ENCODE results near the gene ABCB8.
A peak's percentile ranks its signal among the peaks of the same experiment; 100 is the strongest.

Gene ABCB8

DNA sequence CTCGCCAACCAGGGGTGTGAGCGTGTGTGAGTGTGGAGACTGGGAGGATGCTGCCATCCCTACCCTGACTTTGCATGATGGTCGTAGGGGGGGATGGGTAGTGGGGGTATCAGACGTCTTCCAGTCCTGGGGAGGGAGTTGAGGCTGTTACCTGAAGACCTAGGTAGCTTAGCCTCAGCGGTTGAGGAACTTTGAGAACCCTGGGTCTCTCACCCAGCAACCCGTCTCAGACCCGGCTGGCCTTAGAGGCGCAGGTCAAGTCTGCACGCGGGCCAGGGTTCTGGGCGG, 33.8 kb downstream of the ABCB8 start:
- Histone ChIP-seq H3K36me3 (ENCODE audit: control insufficient read depth in 2 of 2, insufficient read depth in 2 of 2, low read length in 2 of 2) (peaks cover 13 to 20% of the 10 kb centered on the region in 2 donors), H3K9ac (ENCODE audit: low read depth in 1 of 2, low read length in 2 of 2) (no peak overlapping the region), H3K27me3 (ENCODE audit: control insufficient read depth in 2 of 2, insufficient read depth in 2 of 2, low read length in 2 of 2) (no peaks in the 10 kb centered on the region), H3K27ac (ENCODE audit: low read depth in 2 of 2, low read length in 2 of 2) (peak overlapping the region in 1 of 2 donors; percentile 70), H3K9me3 (ENCODE audit: control insufficient read depth in 2 of 2, low read length in 2 of 2) (no peaks in the 10 kb centered on the region), H3K4me3 (ENCODE audit: low read length in 2 of 2) (peak overlapping the region in 1 of 2 donors; percentile 48), H3K4me1 (ENCODE audit: control insufficient read depth in 2 of 2, insufficient read depth in 2 of 2, low read length in 2 of 2) (peaks cover 41 to 44% of the 10 kb centered on the region in 2 donors)

DNA sequence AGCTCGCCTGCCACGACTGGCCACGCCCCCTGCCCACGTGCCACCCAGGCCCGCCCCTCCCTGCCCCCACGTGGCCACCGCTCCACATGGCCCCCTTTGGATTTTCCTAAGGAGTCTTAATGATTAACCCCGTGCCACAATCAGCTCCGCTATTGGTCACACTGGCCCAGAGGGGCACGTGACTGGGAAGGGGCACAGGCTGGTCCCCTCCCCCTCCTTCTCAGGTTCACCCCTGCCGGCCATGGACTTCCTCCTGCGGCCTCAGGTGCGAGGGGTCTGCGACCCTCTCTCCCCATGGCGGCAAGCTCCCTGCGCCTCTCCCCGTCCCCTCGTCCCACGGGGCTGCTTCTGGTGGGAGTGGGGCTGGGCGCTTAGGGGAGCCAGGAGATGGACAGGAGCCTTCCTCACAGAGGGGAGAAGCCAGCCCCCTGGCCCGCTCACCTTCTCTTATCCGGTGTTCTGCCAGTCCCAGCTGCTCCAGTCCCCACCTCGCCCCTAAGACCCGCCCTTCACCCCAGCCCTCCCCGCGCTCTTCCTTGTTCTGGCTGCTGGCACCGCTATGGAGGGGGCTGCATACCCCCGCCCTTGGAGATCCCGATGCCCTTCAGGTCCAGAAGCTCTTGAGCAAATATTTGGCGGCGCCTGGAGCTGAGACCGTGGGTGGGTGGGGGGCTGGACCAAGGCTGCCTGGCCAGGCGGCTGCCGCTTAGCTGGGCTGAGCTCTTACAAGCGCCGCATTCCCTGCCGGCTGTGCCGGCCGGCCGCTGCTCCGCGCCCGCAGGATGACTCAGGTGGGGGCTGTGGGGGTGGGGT, 34.4 kb downstream of the ABCB8 start:
- peak overlapping the region in 1 of 2 donors; percentile 73 for H3K9ac ChIP-seq (ENCODE audit: low read depth in 1 of 2, low read length in 2 of 2)
- peaks cover 37 to 39% of the 10 kb centered on the region in 2 donors for H3K4me1 ChIP-seq (ENCODE audit: control insufficient read depth in 2 of 2, insufficient read depth in 2 of 2, low read length in 2 of 2)

DNA sequence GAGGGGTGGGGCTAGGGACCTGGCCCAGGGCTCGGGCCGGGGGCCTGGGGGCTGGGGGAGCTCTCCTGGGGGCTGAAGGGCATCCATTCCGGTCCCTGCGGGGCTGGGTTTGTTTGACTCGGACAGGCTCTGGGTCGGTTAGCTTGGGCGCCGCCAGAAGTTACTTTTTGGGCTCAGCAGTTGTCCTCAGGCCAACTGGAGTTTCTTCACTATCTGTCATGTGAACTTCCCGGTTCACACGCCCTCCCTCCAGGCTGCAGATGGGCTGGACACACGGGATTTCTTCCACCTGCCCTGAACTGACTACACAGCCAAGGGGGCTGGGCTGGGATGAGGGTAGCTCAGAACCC, 34.9 kb downstream of the ABCB8 start:
- H3K27me3 ChIP-seq (ENCODE audit: control insufficient read depth in 2 of 2, insufficient read depth in 2 of 2, low read length in 2 of 2): no peaks in the 10 kb centered on the region
- H3K36me3 ChIP-seq (ENCODE audit: control insufficient read depth in 2 of 2, insufficient read depth in 2 of 2, low read length in 2 of 2): peaks cover 21 to 29% of the 10 kb centered on the region in 2 donors
- no peaks in the 10 kb centered on the region for H3K9me3 ChIP-seq (ENCODE audit: control insufficient read depth in 2 of 2, low read length in 2 of 2)
- peaks cover 36 to 37% of the 10 kb centered on the region in 2 donors for H3K4me1 ChIP-seq (ENCODE audit: control insufficient read depth in 2 of 2, insufficient read depth in 2 of 2, low read length in 2 of 2)
- no peak overlapping the region for H3K4me3 ChIP-seq (ENCODE audit: low read length in 2 of 2)
- peak overlapping the region in 1 of 2 donors; percentile 23 for H3K27ac ChIP-seq (ENCODE audit: low read depth in 2 of 2, low read length in 2 of 2)
- H3K9ac ChIP-seq (ENCODE audit: low read depth in 1 of 2, low read length in 2 of 2): no peak overlapping the region

More for the DNA sequence above, 34.4 kb downstream of the ABCB8 start:
- peak overlapping the region; percentile 61 to 70 for H3K4me3 ChIP-seq (ENCODE audit: low read length in 2 of 2)
- H3K36me3 ChIP-seq (ENCODE audit: control insufficient read depth in 2 of 2, insufficient read depth in 2 of 2, low read length in 2 of 2): peaks cover 16 to 25% of the 10 kb centered on the region in 2 donors
- no peaks in the 10 kb centered on the region for H3K27me3 ChIP-seq (ENCODE audit: control insufficient read depth in 2 of 2, insufficient read depth in 2 of 2, low read length in 2 of 2)
- H3K9me3 ChIP-seq (ENCODE audit: control insufficient read depth in 2 of 2, low read length in 2 of 2): no peaks in the 10 kb centered on the region
- H3K27ac ChIP-seq (ENCODE audit: low read depth in 2 of 2, low read length in 2 of 2): peak overlapping the region; percentile 70 to 75

DNA sequence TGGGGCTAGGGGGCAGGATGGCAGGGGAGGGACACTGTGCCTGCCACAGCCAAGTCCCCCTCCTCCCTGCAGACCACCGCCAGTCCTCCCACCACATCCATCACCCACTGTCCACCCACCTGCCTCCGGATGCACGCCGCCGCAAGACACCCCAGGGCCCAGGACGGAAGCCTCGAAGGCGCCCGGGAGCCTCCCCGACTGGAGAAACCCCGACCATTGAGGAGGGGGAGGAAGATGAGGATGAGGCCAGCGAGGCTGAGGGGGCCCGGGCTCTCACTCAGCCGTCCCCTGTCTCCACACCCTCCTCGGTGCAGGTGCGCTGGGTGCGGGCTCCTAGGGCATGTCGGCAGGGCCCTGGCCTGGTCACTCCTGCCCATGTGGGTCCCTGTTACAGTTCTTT, 36.2 kb downstream of the ABCB8 start:
- Histone ChIP-seq H3K9me3 (ENCODE audit: control insufficient read depth in 2 of 2, low read length in 2 of 2) (no peaks in the 10 kb centered on the region), H3K36me3 (ENCODE audit: control insufficient read depth in 2 of 2, insufficient read depth in 2 of 2, low read length in 2 of 2) (peaks cover 25 to 38% of the 10 kb centered on the region in 2 donors), H3K27ac (ENCODE audit: low read depth in 2 of 2, low read length in 2 of 2) (no peak overlapping the region), H3K27me3 (ENCODE audit: control insufficient read depth in 2 of 2, insufficient read depth in 2 of 2, low read length in 2 of 2) (no peaks in the 10 kb centered on the region), H3K4me3 (ENCODE audit: low read length in 2 of 2) (no peak overlapping the region), H3K4me1 (ENCODE audit: control insufficient read depth in 2 of 2, insufficient read depth in 2 of 2, low read length in 2 of 2) (peaks cover 27 to 28% of the 10 kb centered on the region in 2 donors), H3K9ac (ENCODE audit: low read depth in 1 of 2, low read length in 2 of 2) (no peak overlapping the region)

DNA sequence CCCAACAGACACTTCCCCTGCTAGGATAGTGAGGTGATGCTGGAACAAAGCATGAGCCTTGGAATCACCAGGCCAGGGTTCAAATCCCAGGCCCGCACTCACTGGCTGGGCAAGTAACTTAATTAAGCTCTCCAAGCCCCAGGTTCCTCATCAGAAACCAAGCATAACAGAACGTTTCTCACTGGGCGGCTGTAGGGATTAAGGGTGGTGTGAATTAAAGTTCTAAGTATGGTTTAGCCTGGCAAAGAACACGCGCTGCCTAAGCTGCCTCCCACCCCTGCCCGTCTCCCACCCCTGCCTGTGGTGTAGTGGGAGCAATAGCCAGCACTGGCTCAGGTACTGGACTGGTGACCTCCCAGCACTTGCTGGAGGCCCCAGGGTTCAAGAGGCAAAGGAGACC, 36.7 kb downstream of the ABCB8 start:
- H3K9me3 ChIP-seq (ENCODE audit: control insufficient read depth in 2 of 2, low read length in 2 of 2): no peaks in the 10 kb centered on the region
- H3K27ac ChIP-seq (ENCODE audit: low read depth in 2 of 2, low read length in 2 of 2): no peak overlapping the region
- H3K4me1 ChIP-seq (ENCODE audit: control insufficient read depth in 2 of 2, insufficient read depth in 2 of 2, low read length in 2 of 2): peaks cover 27 to 28% of the 10 kb centered on the region in 2 donors
- no peaks in the 10 kb centered on the region for H3K27me3 ChIP-seq (ENCODE audit: control insufficient read depth in 2 of 2, insufficient read depth in 2 of 2, low read length in 2 of 2)
- H3K9ac ChIP-seq (ENCODE audit: low read depth in 1 of 2, low read length in 2 of 2): no peak overlapping the region
- H3K36me3 ChIP-seq (ENCODE audit: control insufficient read depth in 2 of 2, insufficient read depth in 2 of 2, low read length in 2 of 2): peaks cover 31 to 43% of the 10 kb centered on the region in 2 donors
- H3K4me3 ChIP-seq (ENCODE audit: low read length in 2 of 2): no peak overlapping the region

DNA sequence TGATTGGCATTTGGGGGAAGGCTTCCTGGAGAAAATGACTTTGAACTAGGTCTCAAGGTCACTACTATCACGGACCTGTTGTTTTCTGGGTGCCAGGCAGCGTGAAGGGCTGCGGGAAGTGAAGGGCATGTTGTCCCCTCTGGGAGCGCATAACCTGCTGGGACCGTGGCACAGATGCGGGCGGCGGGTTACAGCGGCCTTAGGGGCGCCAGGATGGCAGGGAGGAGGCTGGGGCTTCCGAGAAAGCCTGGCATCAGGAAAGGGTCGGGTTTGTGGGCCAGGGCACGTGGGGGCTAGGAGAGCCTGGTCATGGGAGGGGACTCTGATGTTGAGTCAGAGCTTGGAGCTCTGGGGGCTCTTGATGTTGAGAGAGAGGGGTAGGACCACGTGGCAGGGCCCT, 37.3 kb downstream of the ABCB8 start:
- Histone ChIP-seq H3K9ac (ENCODE audit: low read depth in 1 of 2, low read length in 2 of 2) (no peak overlapping the region), H3K27me3 (ENCODE audit: control insufficient read depth in 2 of 2, insufficient read depth in 2 of 2, low read length in 2 of 2) (no peaks in the 10 kb centered on the region), H3K4me1 (ENCODE audit: control insufficient read depth in 2 of 2, insufficient read depth in 2 of 2, low read length in 2 of 2) (peaks cover 24 to 25% of the 10 kb centered on the region in 2 donors), H3K9me3 (ENCODE audit: control insufficient read depth in 2 of 2, low read length in 2 of 2) (no peaks in the 10 kb centered on the region), H3K4me3 (ENCODE audit: low read length in 2 of 2) (no peak overlapping the region), H3K36me3 (ENCODE audit: control insufficient read depth in 2 of 2, insufficient read depth in 2 of 2, low read length in 2 of 2) (peaks cover 36 to 48% of the 10 kb centered on the region in 2 donors), H3K27ac (ENCODE audit: low read depth in 2 of 2, low read length in 2 of 2) (no peak overlapping the region)

DNA sequence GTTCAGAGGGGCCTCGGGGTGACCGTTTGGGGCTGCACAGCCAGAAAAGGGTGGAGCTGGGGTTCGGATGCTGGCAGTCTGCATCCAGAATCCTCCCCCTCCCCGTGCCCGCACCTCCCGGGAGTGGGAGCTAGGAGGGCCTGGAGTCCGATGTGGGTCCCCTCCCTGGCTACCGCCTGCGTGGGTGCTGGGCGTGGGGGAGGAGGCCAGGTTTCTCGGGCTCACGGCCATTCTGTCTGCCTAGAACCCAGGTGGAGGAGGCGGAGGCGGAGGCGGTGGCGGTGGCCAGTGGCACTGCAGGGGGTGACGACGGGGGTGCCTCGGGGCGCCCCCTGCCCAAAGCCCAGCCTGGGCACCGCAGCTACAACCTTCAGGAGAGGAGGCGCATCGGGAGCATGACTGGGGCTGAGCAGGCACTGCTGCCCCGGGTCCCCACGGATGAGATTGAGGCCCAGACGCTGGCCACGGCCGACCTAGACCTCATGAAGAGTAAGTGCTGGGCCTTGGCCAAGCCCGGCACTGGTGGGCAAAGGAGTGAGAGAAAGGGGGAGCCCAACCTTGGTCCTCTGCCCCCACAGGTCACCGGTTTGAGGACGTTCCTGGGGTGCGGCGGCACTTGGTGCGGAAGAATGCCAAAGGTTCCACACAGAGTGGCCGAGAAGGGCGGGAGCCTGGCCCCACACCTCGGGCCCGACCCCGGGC, 38.2 kb downstream of the ABCB8 start:
- H3K36me3 ChIP-seq (ENCODE audit: control insufficient read depth in 2 of 2, insufficient read depth in 2 of 2, low read length in 2 of 2): peaks cover 42 to 55% of the 10 kb centered on the region in 2 donors
- no peak overlapping the region for H3K9ac ChIP-seq (ENCODE audit: low read depth in 1 of 2, low read length in 2 of 2)
- H3K4me1 ChIP-seq (ENCODE audit: control insufficient read depth in 2 of 2, insufficient read depth in 2 of 2, low read length in 2 of 2): peaks cover 15 to 16% of the 10 kb centered on the region in 2 donors
- H3K9me3 ChIP-seq (ENCODE audit: control insufficient read depth in 2 of 2, low read length in 2 of 2): no peaks in the 10 kb centered on the region
- no peak overlapping the region for H3K27ac ChIP-seq (ENCODE audit: low read depth in 2 of 2, low read length in 2 of 2)
- H3K4me3 ChIP-seq (ENCODE audit: low read length in 2 of 2): no peak overlapping the region
- no peaks in the 10 kb centered on the region for H3K27me3 ChIP-seq (ENCODE audit: control insufficient read depth in 2 of 2, insufficient read depth in 2 of 2, low read length in 2 of 2)

DNA sequence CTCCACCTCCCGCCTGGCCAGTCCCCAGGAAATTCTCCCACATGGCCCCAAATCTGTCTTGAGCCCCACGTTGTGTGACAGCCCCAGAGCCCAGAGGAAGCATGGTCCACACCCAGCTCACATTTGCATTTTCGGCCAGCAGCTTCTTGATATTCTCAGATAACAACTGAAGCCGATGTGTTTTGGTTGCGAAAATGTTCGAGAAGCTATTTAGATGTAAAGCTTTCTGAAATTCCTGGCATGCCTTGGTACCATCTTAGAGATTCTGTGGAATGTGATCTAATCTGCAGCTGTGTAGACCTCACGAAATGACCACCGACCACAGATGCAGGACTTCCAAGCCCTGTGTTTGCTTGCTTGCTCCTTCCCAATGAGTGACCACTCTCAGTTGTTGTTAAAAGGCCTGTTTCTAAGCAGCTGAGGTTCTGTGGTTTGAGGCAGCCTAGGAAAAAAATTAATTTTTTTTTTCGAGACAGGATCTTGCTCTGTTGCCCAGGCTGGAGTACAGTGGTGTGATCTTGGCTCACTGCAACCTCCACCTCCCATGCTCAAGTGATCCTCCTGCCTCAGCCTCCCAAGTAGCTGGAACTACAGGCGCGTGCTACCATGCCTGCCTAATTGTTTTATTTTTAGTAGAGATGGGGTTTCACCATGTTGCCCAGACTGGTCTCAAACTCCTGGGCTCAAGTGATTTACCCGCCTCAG, 40.0 kb downstream of the ABCB8 start:
- Histone ChIP-seq H3K4me1 (ENCODE audit: control insufficient read depth in 2 of 2, insufficient read depth in 2 of 2, low read length in 2 of 2) (peaks cover 2% of the 10 kb centered on the region in 2 donors), H3K9ac (ENCODE audit: low read depth in 1 of 2, low read length in 2 of 2) (no peak overlapping the region), H3K27ac (ENCODE audit: low read depth in 2 of 2, low read length in 2 of 2) (no peak overlapping the region), H3K4me3 (ENCODE audit: low read length in 2 of 2) (no peak overlapping the region), H3K27me3 (ENCODE audit: control insufficient read depth in 2 of 2, insufficient read depth in 2 of 2, low read length in 2 of 2) (no peaks in the 10 kb centered on the region), H3K36me3 (ENCODE audit: control insufficient read depth in 2 of 2, insufficient read depth in 2 of 2, low read length in 2 of 2) (peaks cover 47 to 63% of the 10 kb centered on the region in 2 donors), H3K9me3 (ENCODE audit: control insufficient read depth in 2 of 2, low read length in 2 of 2) (no peaks in the 10 kb centered on the region)

DNA sequence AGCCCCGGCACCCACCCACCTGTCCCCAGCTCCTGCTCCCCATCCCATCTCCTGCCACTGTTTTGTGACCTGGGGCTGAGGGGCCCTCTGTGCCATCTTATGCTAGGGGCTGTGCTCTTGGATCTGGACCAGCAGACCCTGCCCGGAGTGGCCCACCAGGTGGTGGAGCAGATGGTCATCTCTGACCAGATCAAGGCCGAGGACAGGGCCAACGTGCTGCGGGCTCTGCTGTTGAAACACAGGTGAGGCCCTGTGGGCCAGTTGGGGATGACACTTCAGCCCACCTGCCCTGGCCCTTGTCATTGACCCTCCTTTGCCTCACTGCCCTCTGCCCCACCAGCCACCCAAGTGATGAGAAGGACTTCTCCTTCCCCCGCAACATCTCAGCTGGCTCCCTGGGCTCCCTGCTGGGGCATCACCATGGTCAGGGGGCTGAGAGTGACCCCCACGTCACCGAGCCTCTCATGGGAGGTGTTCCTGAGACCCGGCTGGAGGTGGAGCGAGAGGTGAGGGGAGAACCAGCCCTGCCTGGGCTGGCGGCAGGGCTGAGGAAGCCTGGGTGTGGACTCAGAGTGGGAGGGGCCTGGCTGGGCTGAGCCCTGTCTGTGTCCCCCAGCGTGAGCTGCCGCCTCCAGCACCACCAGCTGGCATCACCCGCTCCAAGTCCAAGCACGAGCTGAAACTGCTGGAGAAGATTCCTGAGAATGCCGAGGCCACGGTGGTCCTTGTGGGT, 41.8 kb downstream of the ABCB8 start:
- Histone ChIP-seq H3K36me3 (ENCODE audit: control insufficient read depth in 2 of 2, insufficient read depth in 2 of 2, low read length in 2 of 2) (peaks cover 54 to 65% of the 10 kb centered on the region in 2 donors), H3K9ac (ENCODE audit: low read depth in 1 of 2, low read length in 2 of 2) (no peak overlapping the region), H3K27ac (ENCODE audit: low read depth in 2 of 2, low read length in 2 of 2) (no peak overlapping the region), H3K4me1 (ENCODE audit: control insufficient read depth in 2 of 2, insufficient read depth in 2 of 2, low read length in 2 of 2) (no peaks in the 10 kb centered on the region), H3K27me3 (ENCODE audit: control insufficient read depth in 2 of 2, insufficient read depth in 2 of 2, low read length in 2 of 2) (no peaks in the 10 kb centered on the region), H3K4me3 (ENCODE audit: low read length in 2 of 2) (no peak overlapping the region), H3K9me3 (ENCODE audit: control insufficient read depth in 2 of 2, low read length in 2 of 2) (no peaks in the 10 kb centered on the region)

Data from mucosa of rectum (tissue), 2 donors.